ENCODE data around the gene SCYGR6.

DNA sequence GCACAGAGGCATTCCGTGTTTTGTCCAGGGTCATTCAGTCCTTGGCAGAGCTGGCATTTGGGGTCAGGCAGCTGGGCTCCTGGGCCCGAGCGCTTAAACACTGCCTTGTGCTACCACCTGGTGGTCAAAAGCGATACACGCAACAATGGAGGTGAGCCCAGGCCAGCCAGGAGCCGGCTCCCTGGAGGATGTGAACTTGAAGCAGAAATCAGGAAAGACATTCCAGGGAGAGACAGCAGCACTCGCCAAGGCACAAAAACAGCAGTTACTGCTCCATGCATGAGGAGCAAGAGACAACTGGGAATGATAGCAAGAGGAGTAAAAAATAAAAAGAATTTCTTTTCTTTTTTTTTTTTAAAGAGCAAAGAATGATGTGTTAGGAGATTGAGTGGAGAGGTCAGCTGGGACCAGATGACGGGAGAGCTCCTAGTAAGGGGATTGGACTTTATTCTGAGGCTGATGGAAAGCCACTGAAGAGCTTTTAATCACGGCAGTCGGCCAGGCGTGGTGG is 41.9 kb upstream of the SCYGR6 start:
- no peak for TF ChIP-seq POLR2A (IDR thresholded peaks at IDR 0.05; ENCODE audit: low read depth, low read length)
- TF ChIP-seq PAX5 (IDR thresholded peaks at IDR 0.05; ENCODE audit: insufficient read depth, low read length, severe bottlenecking) = no peak
